DMS114 treated with DMSO at 0.1 percent for 48 hours (cell line): ENCODE measurements around the gene ADO.

Source experiments
- DNase-seq: peaks from one replicate; lab custom pipeline; 2025; ENCODE audit not compliant: unreplicated experiment; lab: John Stamatoyannopoulos, UW

Gene ADO

GRCh38 chr10:62817121-62817765 is 12.7 kb downstream of the ADO start:
- no peak for DNase-seq

- no peak for DNase-seq
Measured at GRCh38 chr10:62817766-62818425, 13.4 kb downstream of the ADO start.

- no peak for DNase-seq
Measured at GRCh38 chr10:62818426-62819011, 14.0 kb downstream of the ADO start.

- no peak for DNase-seq
Measured at GRCh38 chr10:62819141-62819920, 14.8 kb downstream of the ADO start.

GRCh38 chr10:62820586-62820985 is 16.1 kb downstream of the ADO start:
- no peak for DNase-seq

- no peak for DNase-seq
Measured at GRCh38 chr10:62826273-62826672, 21.8 kb downstream of the ADO start.

- DNase-seq = no peak
Measured at GRCh38 chr10:62829622-62830021, 25.1 kb downstream of the ADO start.

GRCh38 chr10:62830679-62831078 is 26.2 kb downstream of the ADO start:
- no peak for DNase-seq

GRCh38 chr10:62831346-62831745 is 26.8 kb downstream of the ADO start:
- DNase-seq = no peak

GRCh38 chr10:62839590-62839989 is 35.1 kb downstream of the ADO start:
- DNase-seq = no peak

- DNase-seq = no peak
Measured at GRCh38 chr10:62842983-62843382, 38.5 kb downstream of the ADO start.

GRCh38 chr10:62843600-62843999 is 39.1 kb downstream of the ADO start:
- DNase-seq = no peak

- no peak for DNase-seq
Measured at GRCh38 chr10:62844280-62845011, 39.9 kb downstream of the ADO start.

- DNase-seq = no peak
Measured at GRCh38 chr10:62847433-62847832, 42.9 kb downstream of the ADO start.

- no peak for DNase-seq
Measured at GRCh38 chr10:62850646-62851045, 46.1 kb downstream of the ADO start.

- DNase-seq = no peak
Measured at GRCh38 chr10:62851442-62851841, 46.9 kb downstream of the ADO start.

GRCh38 chr10:62852961-62853702 is 48.6 kb downstream of the ADO start:
- no peak for DNase-seq

- DNase-seq = no peak
Measured at GRCh38 chr10:62853710-62854109, 49.2 kb downstream of the ADO start.

- DNase-seq = no peak
Measured at GRCh38 chr10:62856021-62856420, 51.5 kb downstream of the ADO start.
